KOPT-K1 (cell line): ENCODE measurements around the gene PARP16.
"Not testable (repeated sequence)": the region's sequence is repeated elsewhere in the genome, so short reads cannot be mapped to it uniquely, and the experiment has no call there.

Experiments
- H3K27ac ChIP-seq: fragments of 200-600 bp; sonication (generic); 2 replicates; pipeline ENCODE4 v1.5.1; 2016; ENCODE audit warnings: antibody characterized with exemption, mild to moderate bottlenecking, low read depth, low read length; ENCODE audit not compliant: poor library complexity, severe bottlenecking
- H3K36me3 ChIP-seq: fragments of 200-600 bp; sonication (generic); 2 replicates; pipeline ENCODE4 v1.5.1; 2017; ENCODE audit warnings: antibody characterized with exemption, mild to moderate bottlenecking, low read length, moderate library complexity; ENCODE audit not compliant: insufficient read depth
- H3K9me3 ChIP-seq: fragments of 200-600 bp; sonication (generic); 2 replicates; pipeline ENCODE4 v1.5.1; 2017; ENCODE audit warnings: antibody characterized with exemption, low read length, mild to moderate bottlenecking; ENCODE audit not compliant: insufficient read depth, poor library complexity, severe bottlenecking

The PARP16 gene

DNA sequence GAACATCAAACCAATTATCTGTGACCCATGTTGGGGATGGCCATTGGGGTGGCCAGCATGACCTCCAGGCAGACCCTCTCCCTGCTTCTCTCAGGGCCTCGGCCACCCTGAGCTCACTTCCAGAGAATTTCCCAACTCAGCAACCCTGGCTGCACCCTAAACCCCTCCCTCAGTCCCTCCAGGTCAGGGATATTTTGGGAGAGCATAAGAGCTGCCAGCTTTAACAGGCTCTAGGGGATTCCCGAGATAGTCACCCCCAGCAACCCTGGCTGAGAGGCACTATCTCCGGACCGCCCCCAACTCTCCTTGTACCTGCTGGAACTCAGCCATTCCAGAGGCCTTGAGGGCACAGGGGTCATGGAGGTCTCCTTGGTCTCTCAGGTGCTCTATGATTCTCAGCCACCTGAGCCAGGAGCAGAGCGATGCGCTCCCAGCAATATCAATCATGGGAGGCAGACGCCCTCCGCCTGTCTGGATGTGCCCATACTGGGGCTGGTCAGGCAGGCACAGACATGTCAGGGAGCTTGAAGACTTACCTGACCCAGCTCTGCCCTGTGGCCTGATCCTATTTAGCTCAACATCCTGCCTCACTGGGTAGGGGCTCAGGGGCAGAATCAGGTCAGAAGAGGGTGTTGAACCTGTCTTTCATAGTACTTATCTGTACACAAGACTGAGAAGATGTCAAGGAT is 40.5 kb downstream of the PARP16 start:
- no peaks in the 10 kb centered on the region for H3K9me3 ChIP-seq
- no peak overlapping the region for H3K27ac ChIP-seq
- no peaks in the 10 kb centered on the region; the same call in 1 of the 2 replicates for H3K36me3 ChIP-seq

DNA sequence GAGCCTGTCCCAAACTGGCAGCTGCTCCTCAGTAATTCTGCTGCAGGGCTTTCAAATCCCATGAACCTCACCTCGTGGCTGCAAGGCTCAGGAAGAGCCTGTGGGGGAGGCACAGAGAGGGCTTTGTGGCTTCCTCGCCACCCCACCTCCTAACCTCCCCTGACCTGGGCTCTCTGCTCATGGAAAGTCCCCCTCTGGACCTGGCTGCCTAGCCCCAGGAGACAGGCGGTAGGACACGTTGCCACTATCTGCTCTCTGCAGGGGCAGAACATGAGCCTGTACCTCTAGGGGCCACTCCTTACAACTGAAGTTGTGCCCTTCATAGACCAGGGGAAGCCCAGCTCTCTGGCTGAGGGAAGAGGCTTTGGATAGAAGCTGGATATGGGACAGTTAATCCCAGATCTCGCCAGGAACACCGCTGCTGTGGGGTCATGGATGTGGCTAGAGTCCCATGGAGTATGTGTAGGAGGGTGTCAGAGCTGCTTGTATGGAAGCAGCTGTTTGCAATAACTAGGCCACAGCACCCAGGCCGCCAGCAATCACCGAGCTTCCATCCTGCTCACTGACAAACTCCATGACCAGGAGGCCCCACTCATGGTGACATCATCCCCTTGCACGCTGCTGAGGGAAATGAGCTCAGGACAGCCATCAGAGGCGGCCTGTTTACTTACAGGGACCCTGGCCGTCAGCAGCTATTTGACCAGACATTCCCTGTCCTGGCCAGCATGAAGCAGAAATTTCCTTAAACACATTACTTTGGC is 41.4 kb downstream of the PARP16 start:
- Histone ChIP-seq H3K27ac (no peak overlapping the region), H3K9me3 (no peaks in the 10 kb centered on the region), H3K36me3 (no peaks in the 10 kb centered on the region)

DNA sequence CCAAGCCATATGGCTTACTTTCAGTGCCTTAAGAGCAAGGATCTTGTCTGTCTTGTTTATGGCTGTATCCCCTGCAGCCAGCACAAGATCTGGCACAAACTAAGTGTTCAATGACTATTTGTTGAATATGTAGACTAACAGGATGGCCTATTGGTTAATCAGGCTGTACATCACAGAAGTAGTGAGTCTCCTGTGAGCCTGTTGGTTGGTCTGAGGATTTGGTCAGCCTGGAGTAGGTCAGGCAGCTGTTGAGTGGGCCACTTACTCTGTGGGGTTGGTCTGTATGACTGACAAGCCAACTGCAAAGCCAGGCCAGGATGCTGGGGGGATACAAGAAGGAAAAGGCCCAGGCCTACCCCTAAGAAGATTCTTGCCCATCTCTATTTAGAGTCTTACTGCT is 42.0 kb downstream of the PARP16 start:
- Histone ChIP-seq H3K27ac (no peak overlapping the region), H3K36me3 (no peaks in the 10 kb centered on the region), H3K9me3 (no peaks in the 10 kb centered on the region)

DNA sequence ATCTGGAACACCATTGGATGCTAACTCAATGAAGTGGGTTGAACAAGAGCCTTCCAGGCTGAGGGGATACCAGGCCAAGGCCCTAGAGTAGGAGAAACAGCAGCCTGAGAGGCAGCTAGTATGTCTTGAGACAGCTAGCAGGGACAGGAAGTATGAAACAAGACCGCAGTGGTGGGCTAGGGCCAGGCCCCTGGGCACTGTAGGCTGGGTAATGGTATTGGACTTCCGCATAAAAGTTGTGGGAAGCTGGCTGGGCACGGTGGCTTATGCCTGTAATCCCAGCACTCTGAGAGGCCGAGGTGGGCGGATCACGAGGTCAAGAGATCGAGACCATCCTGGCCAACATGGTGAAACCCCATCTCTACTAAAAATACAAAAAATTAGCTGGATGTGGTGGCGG is 50.2 kb downstream of the PARP16 start:
- H3K9me3 ChIP-seq, H3K36me3 ChIP-seq, H3K27ac ChIP-seq: not testable (repeated sequence)

DNA sequence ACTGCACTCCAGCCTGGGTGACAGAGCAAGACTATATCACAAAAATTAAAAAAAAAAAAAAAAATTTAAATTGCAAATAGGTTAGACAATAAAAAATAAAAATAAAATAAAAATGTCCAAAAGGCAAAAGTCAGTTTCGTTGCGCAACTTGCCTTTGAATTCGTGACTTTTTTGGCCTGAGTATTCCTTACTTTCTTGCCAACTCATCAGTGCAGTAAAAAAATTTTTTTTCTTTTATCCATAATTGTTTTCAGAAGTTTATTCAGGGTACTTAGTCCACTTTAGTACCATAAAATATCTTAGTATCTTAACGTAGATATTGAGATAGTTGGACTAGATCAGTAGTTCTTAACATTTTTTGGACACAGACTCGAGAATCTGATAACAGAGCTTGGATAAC is 53.0 kb downstream of the PARP16 start:
- H3K36me3 ChIP-seq: no peaks in the 10 kb centered on the region
- H3K9me3 ChIP-seq: no peaks in the 10 kb centered on the region
- H3K27ac ChIP-seq: no peak overlapping the region

DNA sequence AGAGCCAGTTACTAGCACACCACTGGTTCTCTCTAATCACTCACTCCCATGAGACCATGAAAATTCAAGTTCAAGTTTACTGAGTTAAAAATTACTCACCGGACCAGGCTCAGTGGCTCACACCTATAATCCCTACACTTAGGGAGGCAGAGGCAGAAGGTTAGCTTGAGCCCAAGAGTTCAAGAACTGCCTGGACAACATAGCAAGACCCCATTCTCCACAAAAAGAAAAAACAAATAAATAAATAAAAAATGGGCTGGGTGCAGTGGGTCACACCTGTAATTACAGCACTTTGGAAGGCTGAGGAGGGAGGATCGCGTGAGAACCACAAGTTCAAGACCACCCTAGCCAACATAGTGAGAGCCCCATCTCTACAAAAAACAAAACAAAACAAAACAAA is 54.2 kb downstream of the PARP16 start:
- Histone ChIP-seq H3K9me3 (no peaks in the 10 kb centered on the region), H3K36me3 (no peaks in the 10 kb centered on the region), H3K27ac (no peak overlapping the region)

DNA sequence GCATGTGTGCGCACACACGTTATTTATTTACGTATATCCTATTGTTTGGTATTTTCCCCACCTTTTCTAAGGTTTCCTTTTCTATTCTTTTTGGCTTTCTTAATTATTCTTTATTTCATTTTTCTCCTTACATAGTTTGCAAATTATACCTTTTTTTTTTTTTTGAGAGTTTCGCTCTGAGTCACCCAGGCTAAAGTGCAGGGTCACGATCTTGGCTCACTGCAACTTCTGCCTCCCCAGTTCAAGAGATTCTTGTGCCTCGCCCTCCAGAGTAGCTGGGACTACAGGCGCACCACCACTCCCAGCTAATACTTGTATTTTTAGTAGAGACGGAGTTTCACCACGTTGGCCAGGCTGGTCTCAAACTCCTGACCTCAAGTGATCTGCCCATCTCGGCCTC is 55.4 kb downstream of the PARP16 start:
- Histone ChIP-seq H3K36me3 (no peaks in the 10 kb centered on the region), H3K27ac (no peak overlapping the region)

DNA sequence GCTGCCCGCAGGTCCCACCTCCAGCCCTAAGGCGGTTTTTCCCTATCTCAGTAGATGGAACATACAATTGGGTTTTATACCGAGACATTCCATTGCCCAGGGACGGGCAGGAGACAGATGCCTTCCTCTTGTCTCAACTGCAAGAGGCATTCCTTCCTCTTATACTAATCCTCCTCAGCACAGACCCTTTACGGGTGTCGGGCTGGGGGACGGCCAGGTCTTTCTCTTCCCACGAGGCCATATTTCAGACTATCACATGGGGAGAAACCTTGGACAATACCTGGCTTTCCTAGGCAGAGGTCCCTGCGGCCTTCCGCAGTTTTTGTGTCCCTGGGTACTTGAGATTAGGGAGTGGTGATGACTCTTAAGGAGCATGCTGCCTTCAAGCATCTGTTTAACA is 59.8 kb downstream of the PARP16 start:
- not testable (repeated sequence) for H3K27ac ChIP-seq

More for the DNA sequence above, 55.4 kb downstream of the PARP16 start:
- no peaks in the 10 kb centered on the region for H3K9me3 ChIP-seq

DNA sequence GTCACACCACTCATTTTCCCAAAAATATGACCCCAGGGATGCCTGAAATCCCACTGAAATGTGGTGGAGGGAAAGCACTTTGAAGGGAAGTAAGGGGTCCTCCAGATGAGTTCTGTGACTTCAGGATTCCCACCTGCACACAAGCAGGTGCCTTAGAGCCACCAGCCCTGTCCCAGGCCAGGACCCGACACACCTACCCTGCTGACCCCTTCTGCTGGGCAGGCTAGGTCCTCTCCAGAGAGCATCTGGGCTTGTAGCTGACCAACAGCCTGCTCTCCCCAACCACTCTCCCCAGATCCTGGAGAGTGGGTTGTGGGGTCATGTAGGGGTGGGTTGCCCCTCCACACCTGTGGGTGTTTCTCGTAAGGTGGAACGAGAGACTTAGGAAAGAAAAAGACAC is 60.5 kb downstream of the PARP16 start:
- Histone ChIP-seq H3K27ac (no peak overlapping the region), H3K9me3 (no peaks in the 10 kb centered on the region), H3K36me3 (no peaks in the 10 kb centered on the region)

More for the DNA sequence above, 59.8 kb downstream of the PARP16 start:
- H3K36me3 ChIP-seq, H3K9me3 ChIP-seq: not testable (repeated sequence)

DNA sequence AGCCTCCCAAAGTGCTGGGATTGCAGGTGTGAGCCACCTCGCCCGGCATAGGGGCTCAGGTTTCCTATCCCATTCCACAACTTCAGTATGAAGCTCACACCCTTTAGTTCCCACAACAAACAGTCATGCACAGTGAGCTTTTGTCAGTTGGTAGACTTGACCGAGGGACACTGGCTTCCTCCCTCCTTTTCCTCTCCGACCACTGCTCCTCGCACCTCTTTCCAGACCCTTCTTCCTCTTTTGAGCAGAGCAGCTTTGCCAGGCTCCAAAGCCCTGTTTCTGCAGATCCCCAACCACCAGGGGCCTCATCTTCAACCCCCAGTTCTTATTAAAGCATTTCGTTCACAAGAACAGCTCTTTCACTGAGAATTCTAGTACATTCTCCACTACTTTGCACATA is 62.7 kb downstream of the PARP16 start:
- no peaks in the 10 kb centered on the region for H3K36me3 ChIP-seq

DNA sequence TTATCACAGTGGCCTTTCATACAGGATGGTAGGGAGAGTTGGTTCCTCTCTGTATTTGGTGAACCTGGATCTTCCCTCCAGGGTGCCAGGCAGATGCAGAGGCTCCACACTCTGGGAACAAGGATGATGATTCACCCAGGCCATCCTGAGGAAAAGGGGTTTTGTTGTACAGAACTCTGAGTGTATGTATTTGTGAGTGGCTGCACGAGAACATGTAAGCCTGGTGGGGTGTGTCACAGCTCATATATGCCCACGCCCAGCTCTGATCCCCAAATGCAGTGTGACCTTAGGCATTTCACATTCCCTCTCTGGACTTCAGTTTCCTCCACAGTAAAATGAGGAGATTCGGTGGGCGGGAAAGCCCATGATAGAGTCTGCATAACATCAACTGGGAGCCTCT is 63.8 kb downstream of the PARP16 start:
- H3K9me3 ChIP-seq: no peaks in the 10 kb centered on the region
- no peak overlapping the region for H3K27ac ChIP-seq
- no peaks in the 10 kb centered on the region for H3K36me3 ChIP-seq

More for the DNA sequence above, 62.7 kb downstream of the PARP16 start:
- no peak overlapping the region for H3K27ac ChIP-seq
- H3K9me3 ChIP-seq: no peaks in the 10 kb centered on the region

DNA sequence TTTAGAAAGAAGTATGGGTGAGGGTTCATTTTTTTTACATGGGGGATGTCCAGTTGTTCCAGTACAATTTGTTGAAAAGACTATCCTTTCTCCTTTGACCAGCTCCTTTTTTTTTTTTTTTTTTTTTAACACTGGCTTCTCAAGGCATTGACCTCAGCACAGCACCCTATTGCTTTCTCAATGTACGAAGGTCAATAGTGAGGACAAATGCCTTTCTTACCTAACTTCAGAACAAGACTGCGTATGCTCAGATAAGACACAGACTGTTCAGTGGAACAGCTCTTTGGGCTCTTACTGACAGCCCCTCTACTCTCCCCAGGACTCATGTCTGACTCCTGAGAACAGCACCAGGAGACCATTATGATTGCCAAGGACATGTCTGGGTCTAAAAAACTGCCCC is 65.0 kb downstream of the PARP16 start:
- Histone ChIP-seq H3K9me3 (no peaks in the 10 kb centered on the region), H3K27ac (no peak overlapping the region), H3K36me3 (no peaks in the 10 kb centered on the region)

DNA sequence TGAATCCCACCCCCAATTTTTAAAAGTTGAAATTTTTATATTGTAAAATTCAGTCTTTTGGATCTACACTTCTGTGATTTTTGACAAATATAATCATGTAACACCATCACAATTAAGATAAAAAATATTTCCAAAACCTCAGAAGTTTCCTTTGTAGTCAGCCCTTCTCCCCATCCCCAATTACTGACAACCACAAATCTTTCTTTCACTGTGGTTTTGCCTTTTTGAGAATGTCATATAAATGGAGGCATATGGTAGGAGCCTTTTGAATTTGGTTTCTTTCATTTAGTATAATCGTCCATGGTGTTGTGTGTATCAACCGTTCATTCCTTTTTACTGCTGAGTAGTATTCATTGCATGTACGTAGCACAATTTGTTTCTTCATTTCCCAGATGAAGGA is 67.5 kb downstream of the PARP16 start:
- no peaks in the 10 kb centered on the region for H3K36me3 ChIP-seq
- no peak overlapping the region for H3K27ac ChIP-seq
- no peaks in the 10 kb centered on the region for H3K9me3 ChIP-seq

DNA sequence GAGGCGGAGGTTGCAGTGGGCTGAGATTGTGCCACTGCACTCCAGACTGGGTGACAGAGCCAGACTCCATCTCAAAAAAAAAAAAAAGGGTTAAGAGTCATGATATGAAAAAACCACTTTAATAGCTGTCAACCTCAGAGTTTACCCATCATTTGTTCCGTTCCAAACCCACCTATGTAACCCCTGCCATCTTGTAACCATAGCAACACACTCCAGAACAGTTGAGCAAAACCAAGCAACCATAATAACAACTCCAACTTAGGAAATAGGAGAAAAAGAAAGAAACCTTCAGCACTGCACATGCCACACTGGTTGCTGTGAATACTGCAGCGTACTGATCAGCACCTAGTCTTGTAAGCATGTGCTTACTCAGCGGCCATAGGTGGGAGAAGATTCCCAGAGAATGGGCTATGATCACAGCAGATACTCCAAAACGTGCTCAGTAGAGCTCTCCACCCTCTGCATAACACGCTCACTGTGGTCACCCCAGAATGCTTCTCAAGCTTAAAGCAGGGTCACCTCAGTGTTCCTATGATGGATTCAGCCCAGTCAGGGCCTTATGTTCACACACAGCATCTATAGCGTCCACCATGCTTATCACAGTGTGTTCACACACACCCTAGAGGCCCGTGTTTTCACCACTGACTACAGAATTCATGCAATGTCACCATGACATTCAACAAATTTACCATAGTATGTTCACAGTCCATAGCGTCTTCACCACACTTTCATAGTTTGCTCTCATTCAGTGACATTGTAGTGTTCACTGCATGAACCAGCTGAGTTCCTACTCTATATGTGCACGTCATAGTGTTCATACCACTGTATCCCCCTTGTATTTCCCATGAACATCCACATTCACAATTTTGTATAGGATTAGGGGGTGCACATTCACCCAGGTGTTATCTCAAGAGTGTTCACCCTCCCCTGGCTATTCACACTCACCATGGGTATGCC is 68.9 kb downstream of the PARP16 start:
- no peaks in the 10 kb centered on the region for H3K36me3 ChIP-seq
- no peak overlapping the region for H3K27ac ChIP-seq
- H3K9me3 ChIP-seq: no peaks in the 10 kb centered on the region

DNA sequence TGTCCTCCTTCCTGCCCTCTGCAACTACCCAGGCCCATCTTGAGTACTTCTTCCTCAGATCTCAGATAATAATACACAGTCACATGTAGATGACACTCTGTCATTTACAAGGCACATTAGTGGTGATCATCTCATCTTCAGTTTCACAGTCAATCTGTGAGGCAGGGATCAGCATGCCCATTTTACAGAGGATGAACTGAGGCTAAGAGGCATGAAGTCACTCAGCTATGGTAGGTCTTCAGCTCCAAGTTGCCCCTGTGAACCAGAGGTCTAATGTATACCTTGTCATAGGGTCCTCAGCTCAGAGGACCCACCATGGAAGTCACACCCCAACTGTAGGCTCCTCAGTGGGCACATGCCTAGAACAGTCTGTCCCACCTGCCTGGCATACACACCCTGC is 71.2 kb downstream of the PARP16 start:
- Histone ChIP-seq H3K36me3 (no peaks in the 10 kb centered on the region), H3K27ac (no peak overlapping the region), H3K9me3 (no peaks in the 10 kb centered on the region)
